Right forelimb (tissue), 1 donor: ENCODE data around the gene GPC5.

ENCODE experiments used
- DNase-seq: peaks from one replicate; pipeline ENCODE4 v3.0.0-alpha.2; 2018

Gene GPC5

GRCh38 chr13:92312823-92313222, 914.4 kb downstream of the GPC5 start:
- no peak for DNase-seq

GRCh38 chr13:92313382-92313781, 915.0 kb downstream of the GPC5 start:
- no peak for DNase-seq

- no peak for DNase-seq
Observed at GRCh38 chr13:92315265-92315664, 916.8 kb downstream of the GPC5 start.

- DNase-seq, result no peak
Observed at GRCh38 chr13:92316030-92316429, 917.6 kb downstream of the GPC5 start.

GRCh38 chr13:92317066-92317465, 918.6 kb downstream of the GPC5 start:
- DNase-seq, result no peak

- no peak for DNase-seq
Observed at GRCh38 chr13:92320323-92320722, 921.9 kb downstream of the GPC5 start.

- no peak for DNase-seq
Observed at GRCh38 chr13:92321174-92321573, 922.8 kb downstream of the GPC5 start.

- no peak for DNase-seq
Observed at GRCh38 chr13:92345627-92346026, 947.2 kb downstream of the GPC5 start.

GRCh38 chr13:92346046-92346445, 947.6 kb downstream of the GPC5 start:
- DNase-seq, result no peak

GRCh38 chr13:92354583-92354982, 956.2 kb downstream of the GPC5 start:
- DNase-seq, result no peak

GRCh38 chr13:92355213-92355612, 956.8 kb downstream of the GPC5 start:
- DNase-seq, result no peak

GRCh38 chr13:92362717-92363116, 964.3 kb downstream of the GPC5 start:
- DNase-seq, result no peak

- DNase-seq, result no peak
Observed at GRCh38 chr13:92365904-92366303, 967.5 kb downstream of the GPC5 start.

- DNase-seq, result no peak
Observed at GRCh38 chr13:92377396-92377795, 979.0 kb downstream of the GPC5 start.

GRCh38 chr13:92379371-92379770, 981.0 kb downstream of the GPC5 start:
- DNase-seq, result no peak

GRCh38 chr13:92384410-92384809, 986.0 kb downstream of the GPC5 start:
- no peak for DNase-seq

- no peak for DNase-seq
Observed at GRCh38 chr13:92387245-92387644, 988.8 kb downstream of the GPC5 start.

- DNase-seq, result no peak
Observed at GRCh38 chr13:92390217-92390616, 991.8 kb downstream of the GPC5 start.

GRCh38 chr13:92403606-92404005, 1005.2 kb downstream of the GPC5 start:
- no peak for DNase-seq

GRCh38 chr13:92407858-92408257, 1009.4 kb downstream of the GPC5 start:
- no peak for DNase-seq

GRCh38 chr13:92412481-92412880, 1014.1 kb downstream of the GPC5 start:
- DNase-seq, result no peak

- DNase-seq, result no peak
Observed at GRCh38 chr13:92412996-92413395, 1014.6 kb downstream of the GPC5 start.

GRCh38 chr13:92413452-92413851, 1015.0 kb downstream of the GPC5 start:
- DNase-seq, result no peak

- no peak for DNase-seq
Observed at GRCh38 chr13:92414851-92415250, 1016.4 kb downstream of the GPC5 start.

GRCh38 chr13:92415781-92416180, 1017.4 kb downstream of the GPC5 start:
- DNase-seq, result no peak

GRCh38 chr13:92418818-92419412, 1020.5 kb downstream of the GPC5 start:
- DNase-seq, result no peak
